SJCRH30 (cell line): Measurements from ENCODE around the gene PHOX2A. TPM values are rescaled to one million over a fixed set of nuclear protein-coding genes. Genes with fewer than 3 reads are reported as not detected.
"Not testable (repeated sequence)": the region's sequence is repeated elsewhere in the genome, so short reads cannot be mapped to it uniquely, and the experiment has no call there.

ENCODE experiments used
- DNase-seq, 2 experiments: peaks; one replicate each; pipeline ENCODE4 v3.0.0-alpha.2; 2015 to 2020
- H3K27ac ChIP-seq: fragments of 250-450 bp; sonication (Bioruptor Pico); 2 replicates; pipeline ENCODE4 v1.5.1; 2020; ENCODE audit warnings: mild to moderate bottlenecking, moderate library complexity
- H3K27me3 ChIP-seq: fragments of 250-450 bp; sonication (Bioruptor Pico); 2 replicates; pipeline ENCODE4 v1.5.1; 2020; ENCODE audit warnings: mild to moderate bottlenecking, moderate library complexity
- H3K36me3 ChIP-seq: fragments of 250-450 bp; sonication (Bioruptor Pico); 2 replicates; pipeline ENCODE4 v1.5.1; 2020; ENCODE audit warnings: mild to moderate bottlenecking, moderate library complexity
- H3K4me1 ChIP-seq: fragments of 250-450 bp; sonication (Bioruptor Pico); 2 replicates; pipeline ENCODE4 v1.5.1; 2020; ENCODE audit warnings: mild to moderate bottlenecking, moderate library complexity
- H3K4me3 ChIP-seq: fragments of 250-450 bp; sonication (Bioruptor Pico); 2 replicates; pipeline ENCODE4 v1.5.1; 2020; ENCODE audit warnings: mild to moderate bottlenecking, moderate library complexity
- H3K9me3 ChIP-seq: fragments of 250-450 bp; sonication (Bioruptor Pico); replicated peaks from 2 replicates; pipeline ENCODE4 v1.5.1; 2020; ENCODE audit warnings: mild to moderate bottlenecking, moderate library complexity
- total RNA-seq: library from RNA; depleted of rRNA; stranded (reverse); fragments of >200 nt; shearing (Covaris generic); gene quantifications from 2 replicates; pipeline ENCODE4 v1.2.3, GENCODE V29; 2014; rRNA removed

The PHOX2A gene
- not detected in 2 replicates for total RNA-seq

- no peak within 1 kb of the TSS for H3K27ac ChIP-seq
These were observed at the start of gene PHOX2A for GRCh38 chr11:72244060-72244360. TSS of gene PHOX2A (minus strand) at chr11:72244176. CDS start at chr11:72244004, 172 bp downstream.

GRCh38 chr11:72293391-72293790, 49.4 kb upstream of the PHOX2A start:
- no peaks in the 10 kb centered on the region for H3K36me3 ChIP-seq
- H3K4me1 ChIP-seq, result no peaks in the 10 kb centered on the region

More at GRCh38 chr11:72244060-72244360, at the start of gene PHOX2A:
- no peak for DNase-seq
- Histone ChIP-seq H3K36me3 (no peaks in the 10 kb centered on the region), H3K4me3 (no peak within 1 kb of the TSS), H3K9me3 (no peaks in the 10 kb centered on the region), H3K27me3 (no peaks in the 10 kb centered on the region), H3K4me1 (no peaks in the 10 kb centered on the region)

GRCh38 chr11:72292106-72292785, 48.3 kb upstream of the PHOX2A start:
- Histone ChIP-seq H3K9me3 (no peaks in the 10 kb centered on the region), H3K4me3 (no peak overlapping the region), H3K27me3 (no peaks in the 10 kb centered on the region), H3K36me3 (no peaks in the 10 kb centered on the region), H3K27ac (no peak overlapping the region), H3K4me1 (no peaks in the 10 kb centered on the region)
- DNase-seq, result no peak

More at GRCh38 chr11:72293391-72293790, 49.4 kb upstream of the PHOX2A start:
- no peak overlapping the region for H3K27ac ChIP-seq
- no peak for DNase-seq
- no peak overlapping the region for H3K4me3 ChIP-seq
- H3K27me3 ChIP-seq, result no peaks in the 10 kb centered on the region
- H3K9me3 ChIP-seq, result no peaks in the 10 kb centered on the region

- not testable (repeated sequence) for DNase-seq, H3K9me3 ChIP-seq, H3K4me1 ChIP-seq, H3K4me3 ChIP-seq, H3K27ac ChIP-seq, H3K36me3 ChIP-seq, H3K27me3 ChIP-seq
These were observed 46.8 kb upstream of the PHOX2A start for GRCh38 chr11:72290741-72291140.

- H3K4me3 ChIP-seq, result no peak overlapping the region
- no peak for DNase-seq
These were observed 43.3 kb upstream of the PHOX2A start for GRCh38 chr11:72287293-72287692.

GRCh38 chr11:72283947-72284346, 40.0 kb upstream of the PHOX2A start:
- no peaks in the 10 kb centered on the region for H3K9me3 ChIP-seq
- H3K27me3 ChIP-seq, result no peaks in the 10 kb centered on the region
- H3K4me1 ChIP-seq, result peaks cover 12% of the 10 kb centered on the region
- no peaks in the 10 kb centered on the region for H3K36me3 ChIP-seq
- DNase-seq, result no peak
- no peak overlapping the region for H3K4me3 ChIP-seq
- no peak overlapping the region for H3K27ac ChIP-seq

More at GRCh38 chr11:72287293-72287692, 43.3 kb upstream of the PHOX2A start:
- Histone ChIP-seq H3K9me3 (no peaks in the 10 kb centered on the region), H3K36me3 (no peaks in the 10 kb centered on the region), H3K27me3 (no peaks in the 10 kb centered on the region), H3K27ac (no peak overlapping the region), H3K4me1 (no peaks in the 10 kb centered on the region; the same call in 1 of the 2 replicates)

GRCh38 chr11:72280726-72281315, 36.8 kb upstream of the PHOX2A start:
- peaks cover 20% of the 10 kb centered on the region for H3K4me1 ChIP-seq

GRCh38 chr11:72280037-72280436, 36.1 kb upstream of the PHOX2A start:
- peak overlapping the region; percentile 90 for H3K27ac ChIP-seq
- H3K36me3 ChIP-seq, result no peaks in the 10 kb centered on the region
- no peak overlapping the region for H3K4me3 ChIP-seq
- H3K4me1 ChIP-seq, result peaks cover 20% of the 10 kb centered on the region
- peaks cover 5% of the 10 kb centered on the region; the same call in 1 of the 2 replicates for H3K9me3 ChIP-seq
- H3K27me3 ChIP-seq, result no peaks in the 10 kb centered on the region
- peak in 1 of 2 experiments; percentile 19 for DNase-seq

More at GRCh38 chr11:72280726-72281315, 36.8 kb upstream of the PHOX2A start:
- Histone ChIP-seq H3K9me3 (peaks cover 5% of the 10 kb centered on the region; the same call in 1 of the 2 replicates), H3K27me3 (no peaks in the 10 kb centered on the region), H3K36me3 (no peaks in the 10 kb centered on the region), H3K27ac (no peak overlapping the region), H3K4me3 (no peak overlapping the region)
- no peak for DNase-seq

GRCh38 chr11:72278905-72279304, 34.9 kb upstream of the PHOX2A start:
- H3K4me1 ChIP-seq, result peaks cover 20% of the 10 kb centered on the region
- peak overlapping the region; percentile 90 for H3K27ac ChIP-seq
- H3K27me3 ChIP-seq, result no peaks in the 10 kb centered on the region
- H3K9me3 ChIP-seq, result peaks cover 5% of the 10 kb centered on the region; the same call in 1 of the 2 replicates
- no peak overlapping the region for H3K4me3 ChIP-seq
- DNase-seq, result peak in 1 of 2 experiments; percentile 71
- H3K36me3 ChIP-seq, result no peaks in the 10 kb centered on the region

GRCh38 chr11:72274435-72274834, 30.5 kb upstream of the PHOX2A start:
- Histone ChIP-seq H3K9me3 (peaks cover 5% of the 10 kb centered on the region; the same call in 1 of the 2 replicates), H3K4me3 (no peak overlapping the region), H3K4me1 (peaks cover 12% of the 10 kb centered on the region), H3K36me3 (no peaks in the 10 kb centered on the region), H3K27ac (no peak overlapping the region), H3K27me3 (no peaks in the 10 kb centered on the region)
- DNase-seq, result no peak

- Histone ChIP-seq H3K9me3 (no peaks in the 10 kb centered on the region; the same call in 1 of the 2 replicates), H3K36me3 (no peaks in the 10 kb centered on the region), H3K27me3 (no peaks in the 10 kb centered on the region), H3K4me3 (no peak overlapping the region), H3K27ac (no peak overlapping the region), H3K4me1 (no peaks in the 10 kb centered on the region)
- DNase-seq, result no peak
These were observed 28.0 kb upstream of the PHOX2A start for GRCh38 chr11:72271980-72272379.

GRCh38 chr11:72267956-72268617, 24.1 kb upstream of the PHOX2A start:
- Histone ChIP-seq H3K27me3 (no peaks in the 10 kb centered on the region), H3K9me3 (no peaks in the 10 kb centered on the region), H3K4me3 (no peak overlapping the region), H3K4me1 (no peaks in the 10 kb centered on the region), H3K36me3 (no peaks in the 10 kb centered on the region), H3K27ac (no peak overlapping the region)
- DNase-seq, result no peak

GRCh38 chr11:72266960-72267359, 23.0 kb upstream of the PHOX2A start:
- not testable (repeated sequence) for DNase-seq, H3K36me3 ChIP-seq, H3K27me3 ChIP-seq, H3K4me1 ChIP-seq, H3K27ac ChIP-seq, H3K4me3 ChIP-seq, H3K9me3 ChIP-seq

GRCh38 chr11:72265951-72266350, 22.0 kb upstream of the PHOX2A start:
- no peaks in the 10 kb centered on the region for H3K27me3 ChIP-seq
- no peak overlapping the region for H3K27ac ChIP-seq
- H3K4me1 ChIP-seq, result no peaks in the 10 kb centered on the region
- H3K36me3 ChIP-seq, result no peaks in the 10 kb centered on the region
- DNase-seq, result no peak
- no peak overlapping the region for H3K4me3 ChIP-seq
- no peaks in the 10 kb centered on the region for H3K9me3 ChIP-seq

GRCh38 chr11:72263361-72263760, 19.4 kb upstream of the PHOX2A start:
- Histone ChIP-seq H3K4me1 (no peaks in the 10 kb centered on the region), H3K9me3 (no peaks in the 10 kb centered on the region), H3K36me3 (no peaks in the 10 kb centered on the region), H3K4me3 (no peak overlapping the region), H3K27ac (no peak overlapping the region), H3K27me3 (no peaks in the 10 kb centered on the region)
- no peak for DNase-seq
